ENCODE results near the gene SORCS2.
A peak's percentile ranks its signal among the peaks of the same experiment; 100 is the strongest.

The SORCS2 gene

DNA sequence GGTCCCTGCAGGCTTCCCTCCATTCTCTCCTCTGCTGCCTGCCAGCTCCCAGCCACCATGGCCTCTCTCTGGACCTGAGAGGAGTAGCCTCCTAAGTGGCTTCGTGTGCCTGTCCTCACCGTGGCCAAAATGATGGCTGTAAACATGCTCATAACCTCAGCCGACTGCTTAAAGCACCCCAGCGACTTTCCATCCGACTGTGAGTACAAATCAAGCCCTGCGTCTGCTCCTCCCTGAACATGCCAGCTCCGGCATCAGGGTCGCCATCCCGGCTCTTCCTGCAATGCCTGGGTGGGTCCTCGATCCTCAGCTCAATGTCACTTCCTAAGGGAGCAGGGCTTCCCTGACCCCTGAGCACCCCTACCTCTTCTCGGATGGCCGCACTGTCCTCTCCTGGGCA, 3.3 kb upstream of the SORCS2 start:
- no peak for DNase-seq (ENCODE audit: low spot score in 2 of 2)
- no peak for ATAC-seq
- H3K4me3 Mint-ChIP-seq = no peak overlapping the region
- no peaks in the 10 kb centered on the region for H3K4me1 Mint-ChIP-seq
- no peaks in the 10 kb centered on the region for H3K9me3 Mint-ChIP-seq
- no peak overlapping the region for H3K27ac Mint-ChIP-seq
- H3K36me3 Mint-ChIP-seq = no peaks in the 10 kb centered on the region

GRCh38 chr4:7189475-7190277, 2.7 kb upstream of the SORCS2 start:
- H3K36me3 Mint-ChIP-seq = no peaks in the 10 kb centered on the region
- H3K4me3 Mint-ChIP-seq = no peak overlapping the region
- DNase-seq (ENCODE audit: low spot score in 2 of 2) (no peak), ATAC-seq (no peak)
- no peaks in the 10 kb centered on the region for H3K4me1 Mint-ChIP-seq
- H3K9me3 Mint-ChIP-seq = no peaks in the 10 kb centered on the region
- no peak overlapping the region for H3K27ac Mint-ChIP-seq

GRCh38 chr4:7190278-7190594, 2.1 kb upstream of the SORCS2 start:
- DNase-seq (ENCODE audit: low spot score in 2 of 2) (no peak), ATAC-seq (no peak)
- H3K9me3 Mint-ChIP-seq = no peaks in the 10 kb centered on the region
- H3K36me3 Mint-ChIP-seq = no peaks in the 10 kb centered on the region
- no peak overlapping the region for H3K27ac Mint-ChIP-seq
- H3K4me3 Mint-ChIP-seq = no peak overlapping the region
- H3K4me1 Mint-ChIP-seq = no peaks in the 10 kb centered on the region

DNA sequence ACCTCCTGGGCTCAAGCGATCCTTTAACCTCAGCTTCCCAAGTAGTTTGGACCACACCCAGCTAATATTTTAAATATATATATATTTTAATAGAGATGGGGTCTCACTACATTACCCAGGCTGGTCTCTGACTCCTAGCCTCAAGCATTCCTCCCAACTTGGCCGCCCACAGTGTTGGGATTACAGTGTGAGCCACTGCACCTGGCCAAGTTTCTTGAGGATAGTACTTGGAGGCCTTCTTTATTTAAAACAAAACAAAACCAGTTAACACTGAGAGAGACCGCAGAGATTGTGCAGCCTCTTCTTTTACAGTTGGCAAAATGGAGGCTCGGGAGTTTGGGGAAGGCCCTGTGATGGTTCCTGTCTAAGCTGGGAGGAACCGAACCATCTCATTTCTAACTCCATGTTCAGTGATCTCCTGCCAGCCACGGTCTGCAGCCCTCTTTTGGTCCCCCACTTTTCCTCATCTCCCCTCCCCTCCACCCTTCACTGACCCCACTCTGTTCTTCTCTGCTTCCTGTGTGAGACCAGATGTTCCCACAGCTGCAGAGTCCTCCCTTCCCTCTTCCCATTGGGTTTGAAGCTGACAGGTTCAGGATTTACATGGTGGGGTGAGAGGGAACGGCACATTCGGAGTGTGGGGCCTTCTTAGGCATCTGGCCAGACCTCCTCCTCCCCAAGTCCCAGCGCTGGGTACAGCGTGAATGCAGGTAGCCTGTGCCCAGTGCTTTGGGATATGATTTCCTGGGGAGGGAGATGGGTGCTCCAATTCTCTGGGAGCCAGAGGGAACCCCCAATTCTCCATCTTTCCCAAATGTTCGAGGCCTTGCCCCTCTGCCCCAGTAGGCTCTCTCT, 1.4 kb upstream of the SORCS2 start:
- no peak for DNase-seq (ENCODE audit: low spot score in 2 of 2)
- H3K36me3 Mint-ChIP-seq = no peaks in the 10 kb centered on the region
- no peak overlapping the region for H3K4me3 Mint-ChIP-seq
- H3K27ac Mint-ChIP-seq = no peak overlapping the region
- H3K9me3 Mint-ChIP-seq = no peaks in the 10 kb centered on the region
- no peaks in the 10 kb centered on the region for H3K4me1 Mint-ChIP-seq
- no peak for ATAC-seq

DNA sequence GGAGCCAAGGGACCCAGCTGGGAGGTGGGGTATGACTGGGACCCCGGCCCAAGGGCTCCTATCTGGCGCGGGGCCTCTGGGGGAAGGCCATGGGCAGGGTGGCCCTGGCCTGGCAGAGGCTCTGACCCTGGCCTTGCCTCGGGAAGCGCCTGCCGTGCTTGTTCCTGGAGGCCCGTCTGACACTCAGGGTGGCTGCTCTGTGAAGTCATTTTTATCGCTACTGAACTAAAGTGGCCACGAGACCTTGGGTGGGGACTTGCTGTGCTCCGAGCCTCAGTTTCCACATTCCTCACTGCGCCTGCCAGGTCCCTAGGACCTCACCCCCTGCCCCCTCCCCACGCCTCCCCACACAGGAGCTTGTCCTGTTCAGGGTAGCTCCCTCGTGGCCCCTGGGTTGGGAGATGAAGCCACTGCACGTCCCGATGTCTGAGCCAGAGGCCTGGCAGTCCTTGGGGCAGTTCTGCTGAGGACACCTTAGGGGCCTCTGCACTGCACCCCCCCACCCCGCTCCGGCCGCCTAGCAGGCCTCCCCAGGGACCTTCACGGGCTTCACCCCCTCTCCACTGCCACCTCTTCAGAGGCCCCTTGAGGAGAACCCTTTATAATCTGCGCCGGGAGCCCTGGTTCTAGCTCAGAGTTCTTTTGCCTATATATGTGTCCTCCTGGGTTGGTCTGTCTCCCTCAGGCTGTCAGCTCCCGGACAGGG, 639 bp upstream of the SORCS2 start:
- Mint-ChIP-seq H3K4me3 (peak overlapping the region; percentile 38), H3K36me3 (no peaks in the 10 kb centered on the region), H3K27ac (no peak overlapping the region), H3K9me3 (no peaks in the 10 kb centered on the region), H3K4me1 (no peaks in the 10 kb centered on the region)
- ATAC-seq (peak; percentile 8), DNase-seq (ENCODE audit: low spot score in 2 of 2) (no peak)

- Mint-ChIP-seq H3K4me1 (no peaks in the 10 kb centered on the region), H3K4me3 (peak overlapping the region; percentile 26), H3K36me3 (no peaks in the 10 kb centered on the region), H3K9me3 (no peaks in the 10 kb centered on the region), H3K27ac (no peak overlapping the region)
- DNase-seq (ENCODE audit: low spot score in 2 of 2) (no peak), ATAC-seq (no peak)
Measured at GRCh38 chr4:7193030-7193958, 956 bp downstream of the SORCS2 start.

DNA sequence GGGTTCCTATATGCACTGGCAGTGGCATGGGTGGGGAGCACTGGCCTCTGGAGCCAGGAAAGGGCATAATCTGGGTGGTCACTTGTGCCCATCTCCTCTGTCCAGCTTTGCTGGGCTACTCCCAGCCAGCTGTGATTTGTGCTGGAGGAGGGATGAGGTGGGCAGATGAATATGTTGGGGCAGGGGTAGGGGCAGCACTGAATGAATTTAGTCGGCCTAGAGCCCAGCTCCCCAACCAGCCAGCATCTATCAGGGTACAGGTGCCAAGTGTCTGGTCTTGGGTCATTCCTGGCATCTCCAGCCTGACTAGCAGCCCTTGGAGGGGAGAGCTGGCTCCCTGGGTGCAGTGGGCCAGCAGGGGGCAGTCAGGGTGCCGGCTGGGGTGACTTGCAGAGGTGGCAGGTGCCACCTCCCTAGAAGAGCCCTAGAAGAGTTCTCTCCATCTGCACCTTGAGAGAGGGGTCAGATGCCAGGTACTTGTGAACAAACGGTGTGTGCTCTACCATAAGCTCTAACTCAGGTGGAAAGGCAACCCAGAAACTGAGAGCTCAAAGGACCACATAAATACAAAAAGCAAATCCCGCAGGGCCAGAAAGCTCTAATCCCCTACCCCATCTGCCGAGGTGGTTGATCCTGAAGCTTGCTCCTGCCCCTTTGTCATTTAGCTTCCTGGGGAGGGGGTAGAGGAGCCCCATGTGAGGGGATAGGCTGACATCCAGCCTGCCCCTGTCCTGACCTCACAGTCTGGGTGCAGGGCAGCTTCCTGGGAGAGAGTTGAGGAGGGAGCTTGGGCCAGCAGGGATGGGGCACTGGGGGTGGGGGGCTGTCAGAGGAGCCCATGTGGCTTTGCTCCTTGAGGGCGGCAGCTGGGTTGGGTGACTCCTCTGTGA, 2.2 kb downstream of the SORCS2 start:
- no peaks in the 10 kb centered on the region for H3K4me1 Mint-ChIP-seq
- no peak for DNase-seq (ENCODE audit: low spot score in 2 of 2)
- H3K4me3 Mint-ChIP-seq = no peak overlapping the region
- H3K27ac Mint-ChIP-seq = no peak overlapping the region
- no peaks in the 10 kb centered on the region for H3K9me3 Mint-ChIP-seq
- no peaks in the 10 kb centered on the region for H3K36me3 Mint-ChIP-seq
- ATAC-seq = no peak

DNA sequence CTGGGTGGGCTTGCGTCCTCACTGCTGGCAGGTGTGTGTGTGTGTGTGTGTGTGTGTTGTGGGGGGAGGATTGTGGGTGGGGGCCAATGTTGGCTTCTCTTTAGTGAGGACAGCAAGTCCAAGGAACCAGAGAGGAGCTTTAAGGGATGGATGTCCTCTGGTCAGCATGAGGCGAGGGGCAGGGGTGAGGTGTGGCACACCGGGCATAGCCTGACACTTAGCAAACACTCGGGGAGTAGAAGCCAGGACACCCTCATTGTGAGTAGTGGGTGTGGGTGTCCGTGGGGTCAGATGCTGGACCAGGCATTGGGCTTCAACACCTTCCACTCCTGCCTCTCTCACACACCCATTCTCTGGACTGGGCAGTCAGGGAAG, 2.8 kb downstream of the SORCS2 start:
- DNase-seq (ENCODE audit: low spot score in 2 of 2) = no peak
- H3K9me3 Mint-ChIP-seq = no peaks in the 10 kb centered on the region
- H3K4me1 Mint-ChIP-seq = no peaks in the 10 kb centered on the region
- no peak for ATAC-seq
- H3K36me3 Mint-ChIP-seq = no peaks in the 10 kb centered on the region
- H3K27ac Mint-ChIP-seq = no peak overlapping the region
- no peak overlapping the region for H3K4me3 Mint-ChIP-seq

GRCh38 chr4:7195546-7196287, 3.4 kb downstream of the SORCS2 start:
- Mint-ChIP-seq H3K4me1 (no peaks in the 10 kb centered on the region), H3K36me3 (no peaks in the 10 kb centered on the region), H3K4me3 (no peak overlapping the region), H3K9me3 (no peaks in the 10 kb centered on the region), H3K27ac (no peak overlapping the region)
- ATAC-seq = no peak
- no peak for DNase-seq (ENCODE audit: low spot score in 2 of 2)

GRCh38 chr4:7196288-7196651, 3.9 kb downstream of the SORCS2 start:
- DNase-seq (ENCODE audit: low spot score in 2 of 2) (no peak), ATAC-seq (no peak)
- Mint-ChIP-seq H3K4me1 (no peaks in the 10 kb centered on the region), H3K36me3 (no peaks in the 10 kb centered on the region), H3K4me3 (no peak overlapping the region), H3K9me3 (no peaks in the 10 kb centered on the region), H3K27ac (no peak overlapping the region)

GRCh38 chr4:7196736-7197135, 4.4 kb downstream of the SORCS2 start:
- DNase-seq (ENCODE audit: low spot score in 2 of 2) (no peak), ATAC-seq (no peak)
- H3K27ac Mint-ChIP-seq = no peak overlapping the region
- H3K36me3 Mint-ChIP-seq = no peaks in the 10 kb centered on the region
- no peak overlapping the region for H3K4me3 Mint-ChIP-seq
- H3K9me3 Mint-ChIP-seq = no peaks in the 10 kb centered on the region
- H3K4me1 Mint-ChIP-seq = no peaks in the 10 kb centered on the region

GRCh38 chr4:7197910-7198309, 5.6 kb downstream of the SORCS2 start:
- Mint-ChIP-seq H3K4me3 (no peak overlapping the region), H3K27ac (no peak overlapping the region), H3K4me1 (no peaks in the 10 kb centered on the region), H3K36me3 (no peaks in the 10 kb centered on the region), H3K9me3 (no peaks in the 10 kb centered on the region)
- no peak for DNase-seq (ENCODE audit: low spot score in 2 of 2)
- ATAC-seq = no peak

DNA sequence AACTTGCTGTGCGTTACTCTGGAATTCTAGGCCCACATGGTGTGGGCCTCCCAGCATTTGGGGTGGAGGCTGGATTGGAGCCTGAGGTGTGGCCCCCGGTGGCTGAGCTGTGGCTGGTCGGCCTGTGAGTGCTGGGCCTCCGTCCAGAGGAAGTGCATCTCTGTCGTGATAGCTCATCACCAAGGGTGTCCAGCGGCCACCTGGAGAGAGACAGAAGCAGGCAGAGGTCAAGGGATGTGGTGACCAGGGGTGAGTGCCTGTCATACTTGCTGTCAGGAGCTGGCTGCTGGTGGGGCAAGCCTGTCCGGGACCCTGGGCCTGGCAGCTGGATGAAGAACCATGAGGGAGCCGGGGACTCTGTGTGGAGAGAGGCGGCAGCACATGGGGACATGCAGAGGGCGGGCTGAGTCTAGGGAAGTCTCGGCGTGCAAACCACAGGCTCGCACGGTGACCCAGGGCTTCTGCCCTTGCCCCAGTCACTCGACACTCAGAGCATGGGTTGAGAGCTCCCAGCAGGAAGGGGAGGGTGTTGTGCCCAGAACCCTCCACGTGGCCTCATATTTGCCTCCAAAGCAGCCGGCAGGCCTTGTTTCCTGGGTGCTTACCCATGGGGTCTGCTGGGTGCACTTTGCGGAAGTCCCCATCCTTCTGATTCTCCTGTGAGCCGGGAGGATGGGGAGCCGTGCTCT, 6.2 kb downstream of the SORCS2 start:
- H3K4me1 Mint-ChIP-seq = no peaks in the 10 kb centered on the region
- no peaks in the 10 kb centered on the region for H3K9me3 Mint-ChIP-seq
- no peak for ATAC-seq
- H3K36me3 Mint-ChIP-seq = no peaks in the 10 kb centered on the region
- DNase-seq (ENCODE audit: low spot score in 2 of 2) = no peak
- H3K27ac Mint-ChIP-seq = no peak overlapping the region
- H3K4me3 Mint-ChIP-seq = no peak overlapping the region
